Femur (tissue), 1 donor: ENCODE data around the gene ZG16B.

Experiments
- DNase-seq: peaks from one replicate; pipeline ENCODE4 v3.0.0-alpha.2; 2017

Gene ZG16B

DNA sequence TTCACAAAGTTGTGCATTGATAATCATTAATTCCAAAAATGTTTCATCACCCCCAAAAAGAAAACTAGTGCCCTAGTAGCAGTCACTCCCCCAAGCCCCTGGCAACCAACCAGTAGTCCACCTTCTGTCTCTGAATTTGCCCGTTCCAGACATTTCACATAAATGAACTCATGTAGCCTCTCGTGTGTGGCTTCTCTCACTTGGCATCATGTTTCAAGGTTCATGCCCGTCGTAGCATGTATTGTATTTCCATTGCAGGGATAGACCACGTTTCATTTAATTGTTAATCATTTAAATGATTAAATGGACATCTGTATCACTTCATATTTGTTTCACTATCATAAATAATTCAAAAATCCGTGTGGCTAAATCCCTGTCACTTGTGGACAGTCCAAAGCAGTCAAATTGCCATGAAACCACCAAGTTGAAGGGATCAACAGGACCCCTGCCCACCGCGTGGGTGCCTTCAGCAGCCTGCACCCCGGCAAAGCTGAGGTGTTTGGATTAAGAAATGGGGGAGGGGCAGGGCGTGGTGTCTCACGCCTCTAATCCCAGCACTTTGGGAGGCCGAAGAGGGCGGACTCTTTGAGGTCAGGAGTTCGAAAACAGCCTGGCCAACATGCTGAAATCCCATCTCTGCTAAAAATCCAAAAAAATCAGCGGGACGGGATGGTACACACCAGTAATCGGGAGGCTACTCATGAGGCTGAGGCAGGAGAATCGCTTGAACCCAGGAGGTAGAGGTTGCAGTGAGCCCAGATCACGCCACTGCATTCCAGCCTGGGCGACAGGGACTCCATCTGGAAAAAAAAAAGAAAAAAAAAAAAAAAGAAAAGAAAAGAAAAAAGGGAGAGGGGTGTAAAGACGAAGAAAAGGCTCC lies 44.2 kb downstream of the ZG16B start:
- DNase-seq = no peak

DNA sequence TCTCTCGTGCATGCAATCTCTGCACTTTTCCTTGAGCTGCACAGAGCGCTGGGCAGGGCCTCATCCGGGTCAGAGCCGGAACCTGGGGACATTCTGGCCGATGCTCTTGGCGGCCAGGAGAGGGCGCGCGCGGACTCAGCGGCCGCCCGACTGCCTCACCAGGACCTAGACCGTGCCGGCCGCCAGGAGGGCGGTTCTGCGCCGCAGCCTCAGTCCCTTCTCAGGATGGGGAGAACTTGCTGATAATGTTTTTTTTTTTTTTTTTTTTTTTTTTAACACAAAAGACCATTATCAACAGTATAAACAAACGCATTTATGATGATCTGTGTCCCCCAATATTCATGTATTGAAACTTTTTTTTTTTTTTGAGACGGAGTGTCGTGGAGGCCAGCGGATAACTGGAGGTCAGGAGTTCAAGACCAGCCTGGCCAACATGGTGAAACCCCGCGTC lies 44.8 kb downstream of the ZG16B start:
- DNase-seq = peak; percentile 85

DNA sequence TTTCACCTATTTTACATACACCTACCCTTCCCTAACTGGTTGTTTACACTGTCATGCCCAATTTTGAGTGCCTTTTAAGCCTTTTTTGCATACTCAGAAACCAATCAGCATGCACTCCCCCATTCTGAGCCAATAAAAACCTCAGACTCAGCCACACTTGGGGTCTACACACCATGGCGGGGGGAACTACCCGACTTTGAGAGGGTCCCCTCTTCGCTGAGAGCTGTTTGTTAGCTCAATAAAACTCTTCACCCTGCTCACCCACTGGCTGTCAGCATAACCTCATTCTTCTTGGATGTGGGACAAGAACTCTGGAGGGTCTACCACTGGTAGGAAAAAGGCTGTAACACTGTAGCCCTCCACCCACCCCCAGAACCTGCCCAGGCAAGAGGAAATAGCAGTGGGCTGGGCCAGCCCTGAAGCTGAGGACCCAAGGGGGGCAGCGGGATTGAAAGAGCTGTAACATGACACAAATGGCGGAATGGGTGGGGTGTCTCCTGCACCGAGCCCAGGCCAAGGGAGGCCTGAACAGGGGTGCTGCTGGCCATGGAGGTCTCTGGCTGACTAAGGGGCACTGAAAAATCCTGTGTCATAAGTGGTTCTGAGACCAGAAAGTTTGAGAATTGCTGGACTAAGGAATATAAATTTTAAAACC lies 49.9 kb downstream of the ZG16B start:
- DNase-seq = no peak
